GM06990 (cell line): ENCODE measurements around the gene TRAF3.

Experiments
- DNase-seq: peaks from one replicate; pipeline ENCODE4 v3.0.0-alpha.2; 2011; ENCODE audit not compliant: insufficient read length; ENCODE audit errors: extremely low read depth
- H3K27me3 ChIP-seq: replicated peaks from 2 replicates; pipeline ENCODE4 v1.6.0; 2011; ENCODE audit warnings: low read length; ENCODE audit not compliant: control insufficient read depth, insufficient read depth
- H3K36me3 ChIP-seq: 2 replicates; pipeline ENCODE4 v1.5.1; 2011; ENCODE audit warnings: low read length; ENCODE audit not compliant: control insufficient read depth, insufficient read depth
- H3K4me3 ChIP-seq: replicated peaks from 2 replicates; pipeline ENCODE4 v1.5.1; 2011; ENCODE audit warnings: low read depth, mild to moderate bottlenecking, control low read depth, low read length
- TF ChIP-seq, protein P1 (sequence below): IDR thresholded peaks from 2 replicates; pipeline ENCODE4 v1.5.1; 2011; ENCODE audit warnings: low read length, control low read depth, mild to moderate bottlenecking, inconsistent platforms; ENCODE audit not compliant: insufficient read depth, poor library complexity, severe bottlenecking

The TRAF3 gene

DNA sequence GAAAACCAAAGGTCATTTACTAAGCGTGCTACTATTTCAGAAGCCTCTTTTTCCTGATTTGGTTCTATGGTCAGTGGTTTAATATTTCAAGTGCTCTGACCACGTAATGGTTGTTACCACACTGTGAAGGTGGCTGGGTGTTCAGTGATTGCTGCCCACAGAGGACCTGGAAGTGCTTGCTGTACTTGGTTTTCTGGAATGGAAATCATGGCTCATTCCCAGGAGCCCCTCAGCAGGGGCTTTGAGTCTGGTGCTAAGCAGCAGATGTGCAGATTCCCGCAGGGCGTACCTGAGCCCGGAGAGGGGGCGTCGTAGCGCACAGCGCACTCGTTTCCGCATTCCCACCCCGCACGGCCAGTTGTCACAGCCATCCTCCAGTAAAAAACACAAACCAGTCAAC, 50.5 kb downstream of the TRAF3 start:
- H3K36me3 ChIP-seq: peaks cover 21% of the 10 kb centered on the region
- TF ChIP-seq, protein P1, sequence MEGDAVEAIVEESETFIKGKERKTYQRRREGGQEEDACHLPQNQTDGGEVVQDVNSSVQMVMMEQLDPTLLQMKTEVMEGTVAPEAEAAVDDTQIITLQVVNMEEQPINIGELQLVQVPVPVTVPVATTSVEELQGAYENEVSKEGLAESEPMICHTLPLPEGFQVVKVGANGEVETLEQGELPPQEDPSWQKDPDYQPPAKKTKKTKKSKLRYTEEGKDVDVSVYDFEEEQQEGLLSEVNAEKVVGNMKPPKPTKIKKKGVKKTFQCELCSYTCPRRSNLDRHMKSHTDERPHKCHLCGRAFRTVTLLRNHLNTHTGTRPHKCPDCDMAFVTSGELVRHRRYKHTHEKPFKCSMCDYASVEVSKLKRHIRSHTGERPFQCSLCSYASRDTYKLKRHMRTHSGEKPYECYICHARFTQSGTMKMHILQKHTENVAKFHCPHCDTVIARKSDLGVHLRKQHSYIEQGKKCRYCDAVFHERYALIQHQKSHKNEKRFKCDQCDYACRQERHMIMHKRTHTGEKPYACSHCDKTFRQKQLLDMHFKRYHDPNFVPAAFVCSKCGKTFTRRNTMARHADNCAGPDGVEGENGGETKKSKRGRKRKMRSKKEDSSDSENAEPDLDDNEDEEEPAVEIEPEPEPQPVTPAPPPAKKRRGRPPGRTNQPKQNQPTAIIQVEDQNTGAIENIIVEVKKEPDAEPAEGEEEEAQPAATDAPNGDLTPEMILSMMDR: no peak
- no peaks in the 10 kb centered on the region for H3K27me3 ChIP-seq
- H3K4me3 ChIP-seq: no peak overlapping the region
- DNase-seq: no peak

- TF ChIP-seq, protein P1: no peak
- peaks cover 23% of the 10 kb centered on the region for H3K36me3 ChIP-seq
- H3K4me3 ChIP-seq: no peak overlapping the region
- DNase-seq: no peak
- H3K27me3 ChIP-seq: no peaks in the 10 kb centered on the region
Observed at GRCh38 chr14:102828151-102828550, 50.9 kb downstream of the TRAF3 start.

DNA sequence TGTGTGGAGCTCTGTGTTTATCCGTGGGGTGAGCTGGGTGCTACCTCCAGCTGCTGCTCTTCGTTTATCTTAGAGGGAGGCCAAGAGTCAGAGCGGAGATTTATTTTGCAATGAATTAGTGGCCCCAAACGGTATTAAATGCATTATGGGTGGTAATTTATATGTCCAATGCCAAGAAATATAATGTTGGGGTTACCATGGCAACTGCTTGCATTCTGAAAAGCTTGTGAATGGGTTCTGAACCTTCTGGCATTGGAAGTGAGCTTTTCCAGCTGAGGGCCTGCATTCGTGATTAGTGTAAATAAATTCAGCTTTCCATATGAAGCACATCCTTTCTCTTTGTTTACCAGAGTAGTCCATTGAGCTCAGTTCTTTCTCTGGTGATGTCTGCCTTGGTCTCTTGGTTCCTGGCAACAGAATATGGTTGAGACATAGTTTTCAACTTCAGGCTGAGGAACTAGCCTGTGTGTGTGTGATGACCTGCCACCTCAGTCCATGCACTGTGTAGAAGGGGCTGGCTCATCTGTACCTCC, 51.8 kb downstream of the TRAF3 start:
- no peak overlapping the region for H3K4me3 ChIP-seq
- peaks cover 25% of the 10 kb centered on the region for H3K36me3 ChIP-seq
- TF ChIP-seq, protein P1: no peak
- no peak for DNase-seq
- no peaks in the 10 kb centered on the region for H3K27me3 ChIP-seq

DNA sequence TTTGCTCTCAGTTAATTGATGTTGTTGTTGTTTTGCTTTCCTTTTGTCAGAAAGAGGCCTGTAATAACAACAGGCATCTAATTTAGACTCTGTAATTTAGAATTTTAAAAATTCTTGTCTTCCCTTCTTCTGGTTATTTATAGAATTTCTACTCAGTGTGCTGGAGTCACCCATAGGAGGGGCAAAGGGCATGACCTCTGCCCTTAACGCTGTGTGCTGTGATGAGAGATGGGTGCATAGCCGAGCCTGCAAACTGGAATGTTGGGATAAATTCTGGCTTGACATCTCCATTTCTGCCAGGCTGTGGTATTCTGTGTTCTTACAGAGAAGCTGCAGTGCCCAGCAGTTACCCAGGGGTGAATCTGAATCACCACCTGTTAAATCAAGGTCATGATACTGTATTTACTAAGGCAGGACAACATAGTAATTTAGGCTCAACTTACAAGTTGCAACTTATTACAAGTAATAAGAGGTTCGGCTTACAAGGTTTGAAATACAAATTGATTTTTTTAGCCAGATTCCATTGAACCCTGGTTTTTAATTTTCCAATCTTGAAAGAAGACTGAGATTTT, 53.3 kb downstream of the TRAF3 start:
- TF ChIP-seq, protein P1: no peak
- peaks cover 22% of the 10 kb centered on the region for H3K36me3 ChIP-seq
- no peaks in the 10 kb centered on the region for H3K27me3 ChIP-seq
- no peak for DNase-seq
- H3K4me3 ChIP-seq: no peak overlapping the region

- TF ChIP-seq, protein P1: no peak
- DNase-seq: no peak
Observed at GRCh38 chr14:102831163-102831804, 54.0 kb downstream of the TRAF3 start.

DNA sequence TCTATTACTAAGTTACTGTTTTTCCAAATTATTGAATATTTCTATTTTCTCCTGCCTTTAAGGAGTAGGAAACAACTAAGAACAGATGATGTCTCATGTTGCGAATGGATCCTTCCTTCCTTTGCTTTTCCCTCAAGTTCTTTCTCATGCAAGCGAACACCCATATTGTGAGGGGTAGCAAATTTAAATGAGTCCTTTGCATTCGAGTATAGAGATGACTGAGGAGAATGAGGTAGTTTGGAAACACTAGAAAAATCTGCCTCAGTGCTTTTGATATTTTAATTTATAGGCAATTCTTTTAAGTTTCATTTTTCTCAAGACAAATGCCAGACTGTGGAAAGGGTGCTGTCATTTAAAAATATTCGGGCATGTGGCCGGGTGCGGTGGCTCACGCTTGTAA, 56.1 kb downstream of the TRAF3 start:
- Histone ChIP-seq H3K4me3 (no peak overlapping the region), H3K36me3 (peaks cover 19% of the 10 kb centered on the region), H3K27me3 (no peaks in the 10 kb centered on the region)
- no peak for DNase-seq
- TF ChIP-seq, protein P1: no peak

More at GRCh38 chr14:102831163-102831804, 54.0 kb downstream of the TRAF3 start:
- Histone ChIP-seq H3K36me3 (peaks cover 22% of the 10 kb centered on the region), H3K27me3 (no peaks in the 10 kb centered on the region), H3K4me3 (no peak overlapping the region)
